Activated T-helper 2 cell treated with anti-CD3 and anti-CD28 coated beads, Interferon-gamma antibody, Interleukin-2, Interleukin-4, amounts not matched to agents 10 μg/mL and 5 μg/mL and 100 μg/mL, durations not matched to agents 14 hours and 24 hours and 36 hours (primary cell): ENCODE results near the gene QRICH1. TPM values are rescaled to one million over a fixed set of nuclear protein-coding genes. Genes with fewer than 3 reads are reported as not detected.

Experiments
- total RNA-seq: library from RNA; stranded (reverse); gene quantifications from 2 replicates; pipeline ENCODE4 v1.2.3, GENCODE V29; 2022

The QRICH1 gene
- total RNA-seq, 1 donor from 2014 or later: 164 TPM

Other genes starting within 250 kb of the QRICH1 start
- 30.7 and 32.4 TPM in 2 replicates for gene PRKAR2A, start 246.2 kb downstream of the QRICH1 start, total RNA-seq
- gene SLC25A20, start 195.2 kb downstream of the QRICH1 start, total RNA-seq: 16.2 and 19.0 TPM in 2 replicates
- gene ARIH2, start 175.2 kb downstream of the QRICH1 start, total RNA-seq: 156 and 163 TPM in 2 replicates
- gene P4HTM, start 103.8 kb downstream of the QRICH1 start, total RNA-seq: 37.8 and 39.1 TPM in 2 replicates
- gene WDR6, start 86.7 kb downstream of the QRICH1 start, total RNA-seq: 161 and 167 TPM in 2 replicates
- gene DALRD3, start 75.5 kb downstream of the QRICH1 start, total RNA-seq: 30.4 and 30.5 TPM in 2 replicates
- gene NDUFAF3, start 72.0 kb downstream of the QRICH1 start, total RNA-seq: 118 and 120 TPM in 2 replicates
- 412 and 416 TPM in 2 replicates for gene IMPDH2, start 64.7 kb downstream of the QRICH1 start, total RNA-seq
- 209 and 226 TPM in 2 replicates for gene QARS1, start 10.7 kb upstream of the QRICH1 start, total RNA-seq
- gene USP19, start 26.8 kb upstream of the QRICH1 start, total RNA-seq: 47.9 and 54.8 TPM in 2 replicates
- 0.34 TPM in 1 of 2 replicates, not detected in the other for gene LAMB2, start 39.0 kb upstream of the QRICH1 start, total RNA-seq
- 24.4 and 24.9 TPM in 2 replicates for gene CCDC71, start 72.3 kb upstream of the QRICH1 start, total RNA-seq
- 2.5 and 2.6 TPM in 2 replicates for gene KLHDC8B, start 77.5 kb upstream of the QRICH1 start, total RNA-seq
- 7.7 and 7.8 TPM in 2 replicates for gene C3orf62, start 183.2 kb upstream of the QRICH1 start, total RNA-seq
- 78.6 and 82.7 TPM in 2 replicates for gene USP4, start 246.0 kb upstream of the QRICH1 start, total RNA-seq